H1 (cell line): ENCODE results near the gene OR6C70.

ENCODE experiments used
- BRCA1 ChIP-seq: IDR thresholded peaks from 2 replicates; pipeline ENCODE4 v1.6.1; 2012; ENCODE audit warnings: low read depth, low read length, improper control_type of control experiment
- CBX5 ChIP-seq: fragments of 300-800, 300-1000 bp; sonication (generic); IDR thresholded peaks from 2 replicates; pipeline ENCODE4 v1.7.1; 2016; ENCODE audit warnings: antibody characterized with exemption, low read length, low read depth
- EZH2 ChIP-seq: fragments of 200-600 bp; sonication (generic); IDR thresholded peaks from 2 replicates; pipeline ENCODE4 v1.7.1; 2012; ENCODE audit warnings: low read depth, mild to moderate bottlenecking, moderate library complexity, low read length, inconsistent platforms; ENCODE audit not compliant: severe bottlenecking
- FOSL1 ChIP-seq: IDR thresholded peaks from 2 replicates; pipeline ENCODE4 v1.6.1; 2011; ENCODE audit warnings: mild to moderate bottlenecking, low read depth, low read length, moderate library complexity; ENCODE audit not compliant: insufficient read depth
- JUN ChIP-seq: IDR thresholded peaks from 2 replicates; pipeline ENCODE4 v1.6.1; 2011; ENCODE audit warnings: low read depth, mild to moderate bottlenecking, improper control_type of control experiment, low read length
- PHF8 ChIP-seq: fragments of 200-600 bp; sonication (generic); conservative IDR thresholded peaks from 2 replicates; pipeline ENCODE4 v1.7.1; 2012; ENCODE audit warnings: low read depth, mild to moderate bottlenecking, inconsistent platforms, low read length, moderate library complexity
- POLR2A ChIP-seq, 2 experiments: IDR thresholded peaks; 1 replicate in 1 of 2; 2 replicates in 1 of 2; pipeline ENCODE4 v1.6.1; 2011; ENCODE audit warnings: low read depth in 2 of 2, low read length in 2 of 2, mild to moderate bottlenecking in 2 of 2; ENCODE audit errors: control extremely low read depth in 1 of 2
- RAD21 ChIP-seq, 2 experiments: IDR thresholded peaks in 1 of 2; conservative IDR thresholded peaks in 1 of 2; 2 replicates each; pipeline ENCODE4 v1.6.1; 2011; ENCODE audit warnings: low read depth in 2 of 2, low read length in 2 of 2, improper control_type of control experiment in 1 of 2, inconsistent platforms in 1 of 2, mild to moderate bottlenecking in 1 of 2, moderate library complexity in 1 of 2
- SP1 ChIP-seq: IDR thresholded peaks from 2 replicates; pipeline ENCODE4 v1.6.1; 2011; ENCODE audit warnings: low read depth, low read length
- SUZ12 ChIP-seq: fragments of 200-600 bp; sonication (generic); IDR thresholded peaks from 2 replicates; pipeline ENCODE4 v1.6.1; 2012; ENCODE audit warnings: mild to moderate bottlenecking, inconsistent platforms, low read length, moderate library complexity, mixed read lengths
- TF ChIP-seq, protein P1 (sequence below), 3 experiments: IDR thresholded peaks; 1 replicate in 2 of 3; 2 replicates in 1 of 3; pipeline versions ENCODE4 v1.5.1 to v1.6.1; 2011; ENCODE audit warnings: low read length in 3 of 3, mild to moderate bottlenecking in 3 of 3, inconsistent platforms in 2 of 3, low read depth in 1 of 3, moderate library complexity in 1 of 3; ENCODE audit not compliant: insufficient read depth in 1 of 3; ENCODE audit errors: control extremely low read depth in 1 of 3

GRCh38 chr12:55516391-55516790 lies 46.5 kb upstream of the OR6C70 start:
- TF ChIP-seq PHF8 = no peak
- TF ChIP-seq, protein P1, sequence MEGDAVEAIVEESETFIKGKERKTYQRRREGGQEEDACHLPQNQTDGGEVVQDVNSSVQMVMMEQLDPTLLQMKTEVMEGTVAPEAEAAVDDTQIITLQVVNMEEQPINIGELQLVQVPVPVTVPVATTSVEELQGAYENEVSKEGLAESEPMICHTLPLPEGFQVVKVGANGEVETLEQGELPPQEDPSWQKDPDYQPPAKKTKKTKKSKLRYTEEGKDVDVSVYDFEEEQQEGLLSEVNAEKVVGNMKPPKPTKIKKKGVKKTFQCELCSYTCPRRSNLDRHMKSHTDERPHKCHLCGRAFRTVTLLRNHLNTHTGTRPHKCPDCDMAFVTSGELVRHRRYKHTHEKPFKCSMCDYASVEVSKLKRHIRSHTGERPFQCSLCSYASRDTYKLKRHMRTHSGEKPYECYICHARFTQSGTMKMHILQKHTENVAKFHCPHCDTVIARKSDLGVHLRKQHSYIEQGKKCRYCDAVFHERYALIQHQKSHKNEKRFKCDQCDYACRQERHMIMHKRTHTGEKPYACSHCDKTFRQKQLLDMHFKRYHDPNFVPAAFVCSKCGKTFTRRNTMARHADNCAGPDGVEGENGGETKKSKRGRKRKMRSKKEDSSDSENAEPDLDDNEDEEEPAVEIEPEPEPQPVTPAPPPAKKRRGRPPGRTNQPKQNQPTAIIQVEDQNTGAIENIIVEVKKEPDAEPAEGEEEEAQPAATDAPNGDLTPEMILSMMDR (IDR thresholded peaks at IDR 0.05; ENCODE audit: control extremely low read depth in 1 of 3, insufficient read depth in 1 of 3, low read depth in 1 of 3, low read length in 3 of 3) = no peak
- TF ChIP-seq JUN = no peak
- TF ChIP-seq POLR2A (IDR thresholded peaks at IDR 0.05; ENCODE audit: control extremely low read depth in 1 of 2, low read depth in 2 of 2, low read length in 2 of 2) = no peak
- no peak for TF ChIP-seq EZH2
- TF ChIP-seq SUZ12 = no peak
- TF ChIP-seq BRCA1 = no peak
- no peak for TF ChIP-seq CBX5
- TF ChIP-seq SP1 = no peak
- TF ChIP-seq FOSL1 = no peak
- TF ChIP-seq RAD21 (IDR thresholded peaks at IDR 0.05 in 1 of 2, conservative IDR thresholded peaks at IDR 0.05 in 1 of 2; ENCODE audit: low read depth in 2 of 2, low read length in 2 of 2) = no peak
